HepG2 (cell line): ENCODE data around the gene STK11. TPM values are rescaled to one million over a fixed set of nuclear protein-coding genes. Genes with fewer than 3 reads are reported as not detected.

Experiments
- ATAC-seq: fragments of 200-7000 bp; cut with Tn5 transposase; 3 replicates; pipeline ENCODE4 v1.9.1; 2020; ENCODE audit warnings: mild to moderate bottlenecking, moderate library complexity
- BruUV-seq: library from RNA; stranded (reverse); fragments of 400-500 nt; replicated peaks from 2 replicates; lab custom pipeline; 2021; lab: Mats Ljungman, UMichigan
- CTCF ChIA-PET: fragments of 300-600 bp; formaldehyde crosslinking; extraction: SDS; loops from one replicate; lab custom pipeline; 2021; ENCODE audit warnings: low total read pairs, inconsistent platforms, low intra/inter-chr PET ratio; lab: Yijun Ruan, JAX
- POLR2A ChIA-PET: fragments of 350-600 bp; sonication (Branson Sonifier 250); formaldehyde crosslinking; loops from one replicate; lab custom pipeline; 2020; ENCODE audit warnings: antibody characterized with exemption, inconsistent platforms; lab: Yijun Ruan, JAX
- DNase-seq: peaks from one replicate; pipeline ENCODE4 v3.0.0-alpha.2; 2015; ENCODE audit warnings: low spot score
- FAIRE-seq: peaks from 3 replicates; lab custom pipeline; 2011; peaks lifted over from hg19 to GRCh38; lab: Jason Lieb, UNC
- H2AFZ ChIP-seq: one replicate; pipeline ENCODE4 v1.6.1; 2011; ENCODE audit warnings: low read length, inconsistent platforms
- H3K27ac ChIP-seq: fragments of 300-600 bp; 3 replicates; pipeline ENCODE4 v1.8.0; 2011; ENCODE audit warnings: mixed run types, mild to moderate bottlenecking, mixed read lengths, low read length, inconsistent platforms; ENCODE audit not compliant: insufficient read depth; ENCODE audit errors: extremely low read length
- H3K27me3 ChIP-seq, 2 experiments: fragments of 200-600 bp in 1 of 2; 2 replicates in 1 of 2; 3 replicates in 1 of 2; pipeline versions ENCODE4 v1.6.0 to v1.8.0; 2011; ENCODE audit warnings: low read length in 2 of 2, mild to moderate bottlenecking in 2 of 2, moderate library complexity in 2 of 2, inconsistent platforms in 1 of 2; ENCODE audit not compliant: insufficient read depth in 2 of 2, control insufficient read depth in 1 of 2
- H3K36me3 ChIP-seq, 2 experiments: fragments of 200-600 bp in 1 of 2; replicated peaks in 1 of 2; 2 replicates in 1 of 2; 3 replicates in 1 of 2; pipeline versions ENCODE4 v1.5.1 to v1.8.0; 2011; ENCODE audit warnings: low read length in 2 of 2, inconsistent platforms in 1 of 2; ENCODE audit not compliant: insufficient read depth in 2 of 2, control insufficient read depth in 1 of 2
- H3K4me1 ChIP-seq: 2 replicates; pipeline ENCODE4 v1.5.1; 2012; ENCODE audit warnings: low read length, inconsistent platforms; ENCODE audit not compliant: insufficient read depth
- H3K4me2 ChIP-seq: 2 replicates; pipeline ENCODE4 v1.6.0; 2011; ENCODE audit warnings: low read depth, low read length, inconsistent platforms
- H3K4me3 ChIP-seq, 3 experiments: fragments of 200-600 bp in 1 of 3; sonication (generic), shearing (Covaris generic) in 1 of 3; replicated peaks in 1 of 3; 2 replicates each; pipeline ENCODE4 v1.5.1; 2011 to 2016; ENCODE audit warnings: low read length in 3 of 3, inconsistent platforms in 2 of 3, low read depth in 2 of 3, mild to moderate bottlenecking in 2 of 3, control low read depth in 1 of 3, mixed read lengths in 1 of 3; ENCODE audit not compliant: insufficient read depth in 1 of 3
- H3K79me2 ChIP-seq: one replicate; pipeline ENCODE4 v1.6.1; 2011; ENCODE audit warnings: low read length, inconsistent platforms; ENCODE audit not compliant: insufficient read depth
- H3K9ac ChIP-seq: 2 replicates; pipeline ENCODE4 v1.6.0; 2011; ENCODE audit warnings: mild to moderate bottlenecking, low read depth, low read length, inconsistent platforms; ENCODE audit not compliant: insufficient read depth
- H3K9me3 ChIP-seq: 2 replicates; pipeline ENCODE4 v1.5.1; 2012; ENCODE audit warnings: mild to moderate bottlenecking, low read length
- H4K20me1 ChIP-seq: 2 replicates; pipeline ENCODE4 v1.6.0; 2011; ENCODE audit warnings: inconsistent platforms, mild to moderate bottlenecking, low read length, moderate library complexity; ENCODE audit not compliant: insufficient read depth
- ERF ChIP-seq: IDR thresholded peaks from 2 replicates; pipeline ENCODE4 v1.6.1; 2018; ENCODE audit warnings: missing biosample characterization, missing genetic modification reagents
- HNRNPK ChIP-seq: fragments of 200-400 bp; formaldehyde crosslinking; IDR thresholded peaks from 2 replicates; pipeline ENCODE4 v1.6.1; 2018; ENCODE audit warnings: low read length, low read depth, moderate library complexity, mild to moderate bottlenecking; ENCODE audit not compliant: poor library complexity, severe bottlenecking
- HNRNPL ChIP-seq: fragments of 200-400 bp; formaldehyde crosslinking; IDR thresholded peaks from 2 replicates; pipeline ENCODE4 v1.6.1; 2017; ENCODE audit warnings: mild to moderate bottlenecking, low read depth, low read length
- KDM6A ChIP-seq: IDR thresholded peaks from 2 replicates; pipeline ENCODE4 v1.6.1; 2016; ENCODE audit warnings: low read depth
- KMT2B ChIP-seq: IDR thresholded peaks from 2 replicates; pipeline ENCODE4 v1.6.1; 2016; ENCODE audit warnings: missing genetic modification reagents, missing compliant biosample characterization
- MAFG ChIP-seq: sonication (generic); formaldehyde crosslinking; IDR thresholded peaks from 2 replicates; pipeline ENCODE4 v1.5.1; 2020; ENCODE audit warnings: mild to moderate bottlenecking, missing genetic modification reagents
- NCOA2 ChIP-seq: sonication (generic); formaldehyde crosslinking; IDR thresholded peaks from 2 replicates; pipeline ENCODE4 v1.8.0; 2022; ENCODE audit warnings: inconsistent platforms
- PITX1 ChIP-seq: sonication (generic); formaldehyde crosslinking; IDR thresholded peaks from 2 replicates; pipeline ENCODE4 v1.5.1; 2020; ENCODE audit warnings: mild to moderate bottlenecking, missing genetic modification reagents
- POLR2AphosphoS2 ChIP-seq: IDR thresholded peaks from 2 replicates; pipeline ENCODE4 v1.6.1; 2011; ENCODE audit warnings: low read depth, low read length, improper control_type of control experiment
- RXRA ChIP-seq: sonication (generic); formaldehyde crosslinking; IDR thresholded peaks from 2 replicates; pipeline ENCODE4 v1.5.1; 2020; ENCODE audit warnings: missing genetic modification reagents
- TFAP4 ChIP-seq: sonication (generic); IDR thresholded peaks from 2 replicates; pipeline ENCODE4 v1.6.1; 2016; ENCODE audit warnings: low read depth, borderline replicate concordance
- ZBTB38 ChIP-seq: sonication (generic); formaldehyde crosslinking; IDR thresholded peaks from 2 replicates; pipeline ENCODE4 v1.5.1; 2020; ENCODE audit warnings: mild to moderate bottlenecking, missing genetic modification reagents
- ZMYM3 ChIP-seq: sonication (generic); formaldehyde crosslinking; IDR thresholded peaks from 2 replicates; pipeline ENCODE4 v1.5.1; 2020; ENCODE audit warnings: mild to moderate bottlenecking, missing genetic modification reagents
- ZNF34 ChIP-seq: sonication (generic); formaldehyde crosslinking; IDR thresholded peaks from 2 replicates; pipeline ENCODE4 v1.4.0; 2020; ENCODE audit warnings: mild to moderate bottlenecking, missing genetic modification reagents, borderline replicate concordance
- ZNF607 ChIP-seq: sonication (generic); formaldehyde crosslinking; IDR thresholded peaks from 2 replicates; pipeline ENCODE4 v1.5.1; 2020; ENCODE audit warnings: missing genetic modification reagents, mild to moderate bottlenecking, borderline replicate concordance
- WGBS: methylation state at CpG from one replicate; pipeline ENCODE4 v1.1.6; 2017; ENCODE audit warnings: low lambda C conversion rate; 5-methylcytosine and 5-hydroxymethylcytosine counted together
- in situ Hi-C: cut with HindIII; loops from 2 replicates; pipeline ENCODE4 v1.10.0; 2017; ENCODE audit warnings: low pct_unique_long_range_greater_than_20kb; ENCODE audit not compliant: extremely low pct_ligation_motif_present
- intact Hi-C: fragments of 100-400 bp; cut with micrococcal nuclease; formaldehyde crosslinking; loops from one replicate; pipeline ENCODE4 v1.10.0; 2022; ENCODE audit not compliant: unreplicated experiment
- polyA plus RNA-seq, 8 experiments: library from polyadenylated mRNA; depleted of rRNA in 3 of 8; stranded (reverse) in 7 of 8; unstranded in 1 of 8; fragments of >200 nt; fragmentation: Illumina TruSeq in 4 of 8; extraction: Trizol in 4 of 8; gene quantifications; 2 replicates each; pipeline versions ENCODE4 v1.2.1 to v1.2.3, GENCODE V29; 2011 to 2016; ENCODE audit warnings: low read depth in 4 of 8, missing spikeins in 1 of 8, mixed read lengths in 1 of 8; ENCODE audit not compliant: insufficient read depth in 1 of 8
- total RNA-seq, 5 experiments: library from RNA; depleted of rRNA; stranded (reverse); fragments of >200 nt; fragmentation: Illumina TruSeq; extraction: Trizol; gene quantifications; 2 replicates each; pipeline ENCODE4 v1.2.3, GENCODE V29; 2016; ENCODE audit warnings: low read depth in 1 of 5
- TF ChIP-seq, protein P1 (sequence below): sonication (generic); formaldehyde crosslinking; IDR thresholded peaks from 2 replicates; pipeline ENCODE4 v1.5.0; 2020; ENCODE audit warnings: missing genetic modification reagents, mild to moderate bottlenecking, borderline replicate concordance
- TF ChIP-seq, protein P2 (sequence below): sonication (generic); formaldehyde crosslinking; IDR thresholded peaks from 2 replicates; pipeline ENCODE4 v1.4.0; 2020; ENCODE audit warnings: mild to moderate bottlenecking, missing genetic modification reagents, borderline replicate concordance
- TF ChIP-seq, protein P3 (sequence below): sonication (generic); formaldehyde crosslinking; IDR thresholded peaks from 2 replicates; pipeline ENCODE4 v1.8.0; 2022; ENCODE audit warnings: missing genetic modification reagents, mild to moderate bottlenecking, inconsistent platforms, borderline replicate concordance

The STK11 gene
- total and polyA plus RNA-seq, 2 of the 13 experiments (the other 11 are each of a cell fraction or from before 2014, with no cell fraction given), result 27.5 to 43.6 TPM

- in situ Hi-C loops, result no loop called here
- POLR2A ChIA-PET, result interaction anchor here (12.8 to 13.7 kb wide), 2 partner anchors 9 to 12 kb away, joined by 464 to 668 read pairs; partner anchors contain the start of genes ATP5F1D and CIRBP
- peaks cover 18 to 48% of the 10 kb centered on the region in 2 experiments for H3K36me3 ChIP-seq
- peaks cover 64% of the 10 kb centered on the region; the same call in 1 of the 2 replicates for H4K20me1 ChIP-seq
- H3K27me3 ChIP-seq, result no peaks in the 10 kb centered on the region; a peak in 1 of 5 replicates
- FAIRE-seq (no peak), ATAC-seq (no peak), DNase-seq (no peak)
- H2AFZ ChIP-seq, result no peak overlapping the region
- no peak overlapping the region; a peak in 1 of 6 replicates for H3K4me3 ChIP-seq
- no peaks in the 10 kb centered on the region for H3K9me3 ChIP-seq
- 0 out of 2 replicates have a peak overlapping the region, but pooled peaks have one; percentile 14 for H3K4me2 ChIP-seq
- CTCF ChIA-PET, result no interaction called here
- peaks cover 72% of the 10 kb centered on the region for H3K4me1 ChIP-seq
- peak overlapping the region; percentile 94 for H3K27ac ChIP-seq
- peaks cover 31% of the 10 kb centered on the region for H3K79me2 ChIP-seq
- BruUV-seq, result no TSS peak
- no peak overlapping the region for H3K9ac ChIP-seq
- intact Hi-C loops, result no loop called here
- whole genome bisulfite sequencing, result 93% methylated on average over 21 of the region's 52 CpGs
- TF ChIP-seq KMT2B (CRISPR knock-in tag), result no peak
- no peak for TF ChIP-seq NCOA2
- TF ChIP-seq KDM6A, result no peak
- TF ChIP-seq PITX1 (CRISPR knock-in tag), result no peak
- no peak for TF ChIP-seq MAFG (CRISPR knock-in tag)
- TF ChIP-seq, protein P1, sequence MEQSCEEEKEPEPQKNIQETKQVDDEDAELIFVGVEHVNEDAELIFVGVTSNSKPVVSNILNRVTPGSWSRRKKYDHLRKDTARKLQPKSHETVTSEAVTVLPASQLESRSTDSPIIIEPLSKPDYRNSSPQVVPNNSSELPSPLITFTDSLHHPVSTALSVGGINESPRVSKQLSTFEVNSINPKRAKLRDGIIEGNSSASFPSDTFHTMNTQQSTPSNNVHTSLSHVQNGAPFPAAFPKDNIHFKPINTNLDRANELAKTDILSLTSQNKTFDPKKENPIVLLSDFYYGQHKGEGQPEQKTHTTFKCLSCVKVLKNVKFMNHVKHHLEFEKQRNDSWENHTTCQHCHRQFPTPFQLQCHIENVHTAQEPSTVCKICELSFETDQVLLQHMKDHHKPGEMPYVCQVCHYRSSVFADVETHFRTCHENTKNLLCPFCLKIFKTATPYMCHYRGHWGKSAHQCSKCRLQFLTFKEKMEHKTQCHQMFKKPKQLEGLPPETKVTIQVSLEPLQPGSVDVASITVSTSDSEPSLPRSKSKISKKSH (CRISPR knock-in tag), result no peak
- TF ChIP-seq ERF (CRISPR knock-in tag), result no peak
- TF ChIP-seq ZNF607, result peak; percentile 44; the same call in 1 of the 2 replicates
- peak; percentile 90 for TF ChIP-seq HNRNPL
- TF ChIP-seq, protein P2, sequence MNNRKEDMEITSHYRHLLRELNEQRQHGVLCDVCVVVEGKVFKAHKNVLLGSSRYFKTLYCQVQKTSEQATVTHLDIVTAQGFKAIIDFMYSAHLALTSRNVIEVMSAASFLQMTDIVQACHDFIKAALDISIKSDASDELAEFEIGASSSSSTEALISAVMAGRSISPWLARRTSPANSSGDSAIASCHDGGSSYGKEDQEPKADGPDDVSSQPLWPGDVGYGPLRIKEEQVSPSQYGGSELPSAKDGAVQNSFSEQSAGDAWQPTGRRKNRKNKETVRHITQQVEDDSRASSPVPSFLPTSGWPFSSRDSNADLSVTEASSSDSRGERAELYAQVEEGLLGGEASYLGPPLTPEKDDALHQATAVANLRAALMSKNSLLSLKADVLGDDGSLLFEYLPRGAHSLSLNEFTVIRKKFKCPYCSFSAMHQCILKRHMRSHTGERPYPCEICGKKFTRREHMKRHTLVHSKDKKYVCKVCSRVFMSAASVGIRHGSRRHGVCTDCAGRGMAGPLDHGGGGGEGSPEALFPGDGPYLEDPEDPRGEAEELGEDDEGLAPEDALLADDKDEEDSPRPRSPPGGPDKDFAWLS, result no peak
- peak; percentile 15 for TF ChIP-seq HNRNPK
- TF ChIP-seq, protein P3, sequence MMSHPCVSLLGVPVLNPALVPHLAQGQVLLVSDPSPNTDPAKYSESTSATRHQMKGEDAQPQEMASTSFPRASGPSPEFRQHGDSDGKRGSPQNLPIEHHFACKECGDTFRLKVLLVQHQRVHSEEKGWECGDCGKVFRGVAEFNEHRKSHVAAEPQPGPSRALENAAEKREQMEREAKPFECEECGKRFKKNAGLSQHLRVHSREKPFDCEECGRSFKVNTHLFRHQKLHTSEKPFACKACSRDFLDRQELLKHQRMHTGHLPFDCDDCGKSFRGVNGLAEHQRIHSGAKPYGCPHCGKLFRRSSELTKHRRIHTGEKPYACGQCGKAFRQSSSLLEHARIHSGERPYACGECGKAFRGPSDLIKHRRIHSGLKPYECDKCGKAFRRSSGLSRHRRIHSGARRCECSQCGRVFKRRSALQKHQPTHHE (CRISPR knock-in tag), result no peak
- no peak for TF ChIP-seq ZNF34 (CRISPR knock-in tag)
- TF ChIP-seq TFAP4, result no peak
- 0 out of 2 replicates have a peak, but pooled peaks have one; percentile 19 for TF ChIP-seq ZBTB38
- 0 out of 2 replicates have a peak, but pooled peaks have one; percentile 35 for TF ChIP-seq RXRA (CRISPR knock-in tag)
- peak; percentile 50; the same call in 1 of the 2 replicates for TF ChIP-seq POLR2AphosphoS2
- no peak for TF ChIP-seq ZMYM3 (CRISPR knock-in tag)
These were observed 49.9 kb downstream of the STK11 start for GRCh38 chr19:1255186-1256161.
